ENCODE data around the gene RPAP3. TPM values are rescaled to one million over a fixed set of nuclear protein-coding genes. Genes with fewer than 3 reads are reported as not detected.

The RPAP3 gene
- total and polyA plus RNA-seq, 9 of the 15 experiments (the other 6 are each of a cell fraction or from before 2014, with no cell fraction given), result 40.0 to 92.1 (median 54.1) TPM

GRCh38 chr12:47742253-47742825 is 36.5 kb upstream of the RPAP3 start (continued):
- TF ChIP-seq ADNP (tag; IDR thresholded peaks at IDR 0.05) (no peak), ZNF695 (CRISPR knock-in tag; IDR thresholded peaks at IDR 0.05) (no peak), NEUROD1 (IDR thresholded peaks at IDR 0.05; ENCODE audit: borderline replicate concordance, low read depth, low read length, partially characterized antibody) (no peak), MBD1 (CRISPR knock-in tag; IDR thresholded peaks at IDR 0.05) (no peak), SMC3 (conservative IDR thresholded peaks at IDR 0.05; ENCODE audit: insufficient read depth, low read depth, low read length) (peak; percentile 93), ZNF586 (CRISPR knock-in tag; conservative IDR thresholded peaks at IDR 0.05) (no peak), TCF7 (IDR thresholded peaks at IDR 0.05; ENCODE audit: borderline replicate concordance) (no peak), ZNF408 (CRISPR knock-in tag; IDR thresholded peaks at IDR 0.05; ENCODE audit: low read depth) (no peak), TCF3 (CRISPR knock-in tag; IDR thresholded peaks at IDR 0.05) (0 out of 2 replicates have a peak, but pooled peaks have one; percentile 3), ZNF280B (CRISPR knock-in tag; IDR thresholded peaks at IDR 0.05) (no peak), MTA2 (IDR thresholded peaks at IDR 0.05; ENCODE audit: low read depth) (no peak), ETV5 (CRISPR knock-in tag; IDR thresholded peaks at IDR 0.05; ENCODE audit: low read depth) (0 out of 2 replicates have a peak, but pooled peaks have one; percentile 51), ZNF324 (CRISPR knock-in tag; IDR thresholded peaks at IDR 0.05) (no peak), EHMT2 (IDR thresholded peaks at IDR 0.05) (no peak), ZNF449 (CRISPR knock-in tag; IDR thresholded peaks at IDR 0.05) (no peak), PML (IDR thresholded peaks at IDR 0.05; ENCODE audit: low read length) (no peak), RCOR1 (IDR thresholded peaks at IDR 0.05; ENCODE audit: borderline replicate concordance in 1 of 2, low read depth in 2 of 2, low read length in 2 of 2) (peak in 1 of 2 experiments; percentile 79; a peak in 2 of 4 replicates), GABPB1 (CRISPR knock-in tag; IDR thresholded peaks at IDR 0.05) (no peak), NR2C1 (IDR thresholded peaks at IDR 0.05) (peak; percentile 41; the same call in 1 of the 2 replicates), NR2C1 (tag; IDR thresholded peaks at IDR 0.05) (0 out of 2 replicates have a peak, but pooled peaks have one; percentile 19), THRA (IDR thresholded peaks at IDR 0.05) (no peak), MECOM (CRISPR knock-in tag; IDR thresholded peaks at IDR 0.05) (no peak), KDM2B (CRISPR knock-in tag; IDR thresholded peaks at IDR 0.05) (no peak), CHD2 (IDR thresholded peaks at IDR 0.05; ENCODE audit: low read depth, low read length) (no peak), KDM1A (IDR thresholded peaks at IDR 0.05) (peak; percentile 10 to 23; a peak in 2 of 4 replicates), HIVEP1 (CRISPR knock-in tag; IDR thresholded peaks at IDR 0.05) (no peak)

All from K562 (cell line).